Measurements from ENCODE around the gene SYNPR. TPM values are rescaled to one million over a fixed set of nuclear protein-coding genes. Genes with fewer than 3 reads are reported as not detected.

The SYNPR gene
- total and polyA plus RNA-seq, 12 donors: 0.01 to 0.71 (median 0.43) TPM; not detected in 7

- WGBS, 2 donors: 78 to 88% methylated on average over 2 of the region's 2 CpGs
Observed at GRCh38 chr3:63497641-63498040, 219.5 kb downstream of the SYNPR start.

GRCh38 chr3:63500196-63500595, 222.1 kb downstream of the SYNPR start:
- 82 to 85% methylated on average over 5 of the region's 5 CpGs for WGBS, 2 donors
- Histone ChIP-seq H3K9me3 (no peaks in the 10 kb centered on the region), H3K4me3 (no peak overlapping the region), H3K27ac (no peak overlapping the region), H3K36me3 (no peaks in the 10 kb centered on the region), H3K4me1 (no peaks in the 10 kb centered on the region), H3K27me3 (no peaks in the 10 kb centered on the region)
- intact Hi-C loops (cut with DNase I): no loop called here
- ATAC-seq (no peak), DNase-seq (no peak)
- no peak for TF ChIP-seq CTCF (IDR thresholded peaks at IDR 0.05)

More at GRCh38 chr3:63497641-63498040, 219.5 kb downstream of the SYNPR start:
- H3K27ac ChIP-seq: no peak overlapping the region
- no peak overlapping the region for H3K4me3 ChIP-seq
- no peaks in the 10 kb centered on the region for H3K36me3 ChIP-seq
- TF ChIP-seq CTCF (IDR thresholded peaks at IDR 0.05): no peak
- H3K9me3 ChIP-seq: no peaks in the 10 kb centered on the region
- no peaks in the 10 kb centered on the region for H3K4me1 ChIP-seq
- intact Hi-C loops (cut with DNase I): no loop called here
- H3K27me3 ChIP-seq: no peaks in the 10 kb centered on the region
- no peak for ATAC-seq
- DNase-seq: no peak

GRCh38 chr3:63508305-63508704, 230.2 kb downstream of the SYNPR start:
- no peak for TF ChIP-seq CTCF (IDR thresholded peaks at IDR 0.05)
- Histone ChIP-seq H3K4me1 (no peaks in the 10 kb centered on the region), H3K4me3 (no peak overlapping the region), H3K27me3 (no peaks in the 10 kb centered on the region), H3K27ac (no peak overlapping the region), H3K36me3 (no peaks in the 10 kb centered on the region), H3K9me3 (no peaks in the 10 kb centered on the region)
- ATAC-seq (no peak), DNase-seq (no peak)
- intact Hi-C loops (cut with DNase I): no loop called here
- WGBS, 2 donors: 62 to 73% methylated on average over 1 of the region's 1 CpG

- DNase-seq (no peak), ATAC-seq (no peak)
- no peaks in the 10 kb centered on the region for H3K9me3 ChIP-seq
- TF ChIP-seq CTCF (IDR thresholded peaks at IDR 0.05): no peak
- H3K27me3 ChIP-seq: no peaks in the 10 kb centered on the region
- no peaks in the 10 kb centered on the region for H3K36me3 ChIP-seq
- H3K4me3 ChIP-seq: no peak overlapping the region
- intact Hi-C loops (cut with DNase I): no loop called here
- no peaks in the 10 kb centered on the region for H3K4me1 ChIP-seq
- no peak overlapping the region for H3K27ac ChIP-seq
Observed at GRCh38 chr3:63508771-63509170, 230.7 kb downstream of the SYNPR start.

- intact Hi-C loops (cut with DNase I): no loop called here
- no peak for TF ChIP-seq CTCF (IDR thresholded peaks at IDR 0.05)
- no peaks in the 10 kb centered on the region for H3K9me3 ChIP-seq
- H3K27me3 ChIP-seq: peaks cover 0 to 4% (median 0%) of the 10 kb centered on the region in 7 donors
- WGBS, 2 donors: 89 to 93% methylated on average over 1 of the region's 1 CpG
- no peaks in the 10 kb centered on the region for H3K4me1 ChIP-seq
- H3K4me3 ChIP-seq: no peak overlapping the region
- DNase-seq (no peak), ATAC-seq (no peak)
- H3K27ac ChIP-seq: no peak overlapping the region
- no peaks in the 10 kb centered on the region for H3K36me3 ChIP-seq
Observed at GRCh38 chr3:63513791-63514190, 235.7 kb downstream of the SYNPR start.

Measured in heart right ventricle (tissue), 16 donors.